ENCODE data around the gene YIPF5.

Gene YIPF5

DNA sequence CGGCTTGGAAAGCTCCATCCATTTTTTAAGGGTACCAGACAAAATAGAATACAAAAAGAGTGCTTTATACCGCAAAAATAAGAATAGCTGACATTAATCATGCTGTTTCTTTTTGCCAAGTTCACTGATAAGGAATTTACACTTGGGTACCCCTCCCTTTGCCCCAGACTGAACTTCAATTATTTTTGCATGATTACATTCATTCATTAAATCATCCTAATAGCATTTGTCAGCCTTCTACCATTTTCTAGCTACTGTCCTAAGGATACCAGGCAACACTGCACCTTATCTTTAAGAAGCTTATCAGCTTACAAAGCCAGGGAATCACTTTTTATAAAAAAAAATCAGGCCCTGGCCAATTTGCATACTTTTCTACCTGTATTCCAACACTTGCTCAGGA, 48.4 kb downstream of the YIPF5 start:
- DNase-seq: no peak

DNA sequence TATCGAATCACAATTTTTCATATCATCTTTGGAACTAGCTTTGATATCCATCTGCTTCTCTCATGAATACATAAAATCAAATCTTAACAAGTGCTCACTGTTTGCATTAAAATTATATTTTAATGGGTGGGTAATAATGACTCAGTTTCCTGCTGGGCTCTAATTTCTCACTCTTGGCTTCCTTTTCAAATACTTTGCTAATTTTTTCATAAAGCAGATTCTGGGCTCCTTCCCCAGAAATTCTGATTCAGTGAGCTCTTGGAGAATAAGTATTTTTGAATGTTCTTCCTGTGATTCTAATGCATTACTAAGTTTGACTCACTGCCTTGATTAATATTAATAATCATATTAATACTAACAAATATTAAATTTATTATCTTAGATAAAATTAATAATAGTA, 48.9 kb downstream of the YIPF5 start:
- DNase-seq: no peak

DNA sequence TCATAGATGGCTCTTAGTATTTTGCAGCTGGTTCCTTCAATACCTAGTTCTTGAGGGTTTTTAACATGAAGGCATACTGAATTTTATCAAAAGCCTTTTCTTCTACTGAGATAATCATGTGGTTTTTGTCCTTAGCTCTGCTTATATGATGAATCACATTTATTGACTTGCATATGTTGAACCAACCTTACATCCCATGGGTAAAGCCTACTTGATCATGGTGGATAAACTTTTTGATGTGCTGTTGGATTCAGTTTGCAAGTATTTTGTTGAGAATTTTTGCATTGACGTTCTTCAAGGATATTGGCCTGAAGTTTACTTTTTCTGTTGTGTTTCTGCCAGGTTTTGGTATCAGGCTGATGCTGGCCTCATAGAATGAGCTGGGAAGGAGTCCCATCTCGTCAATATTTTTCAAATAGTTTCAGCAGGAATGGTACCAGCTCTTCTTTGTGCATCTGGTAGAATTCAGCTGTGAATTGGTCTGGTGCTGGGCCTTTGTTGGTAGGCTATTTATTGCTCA, 49.7 kb downstream of the YIPF5 start:
- no peak for DNase-seq

DNA sequence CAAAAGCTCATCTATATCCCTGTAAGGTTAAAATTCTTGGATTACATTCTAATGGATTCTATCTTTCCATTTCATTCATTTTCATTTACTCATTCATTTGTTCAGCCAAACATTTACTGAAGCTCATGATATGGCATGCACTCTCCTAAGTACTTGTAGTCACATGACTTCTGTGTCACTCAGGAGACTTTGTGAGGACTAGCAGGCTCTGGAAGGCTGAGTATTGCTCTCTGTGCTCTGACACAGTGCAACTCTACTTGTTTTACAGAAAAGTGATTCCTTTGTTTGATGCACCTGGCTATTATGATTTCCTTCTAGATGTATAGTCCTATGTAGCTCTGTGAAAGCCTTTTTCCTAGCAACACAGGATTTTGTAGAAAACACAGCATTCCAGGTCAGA, 53.0 kb downstream of the YIPF5 start:
- DNase-seq: no peak

DNA sequence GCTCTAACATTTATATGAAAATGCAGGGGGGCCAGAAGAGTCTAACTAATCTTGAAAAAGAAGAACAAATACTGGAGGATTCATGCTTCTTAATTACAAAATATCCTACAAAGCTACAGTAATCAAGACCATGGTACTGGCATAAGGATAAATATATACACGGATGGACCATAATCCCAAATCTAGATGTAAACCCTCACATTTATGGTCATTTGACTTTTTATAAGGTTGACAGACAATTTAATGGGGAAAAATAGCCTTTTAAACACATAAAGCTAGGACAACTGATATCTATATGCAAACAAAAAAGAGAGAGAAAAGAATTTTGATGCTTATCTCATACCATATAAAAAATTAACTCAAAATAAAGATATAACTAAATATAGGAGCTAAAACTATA, 55.9 kb downstream of the YIPF5 start:
- DNase-seq: no peak
